Stomach (tissue), 9 donors: ENCODE data around the gene WDTC1. TPM values are rescaled to one million over a fixed set of nuclear protein-coding genes. Genes with fewer than 3 reads are reported as not detected.
A peak's percentile ranks its signal among the peaks of the same experiment; 100 is the strongest.

Experiments
- DNase-seq, 2 donors: peaks; one replicate each; pipeline versions ENCODE4 v3.0.0 to v3.0.0-alpha.2; 2013 to 2019
- H3K27ac ChIP-seq, 5 donors: fragments of 200-600 bp in 4 of 5; sonication (generic) in 4 of 5; one replicate each; pipeline ENCODE4 v1.5.1; 2013 to 2019; ENCODE audit warnings: mild to moderate bottlenecking in 1 of 5, moderate library complexity in 1 of 5
- H3K27me3 ChIP-seq, 3 donors: fragments of 200-600 bp; sonication (generic); one replicate each; pipeline ENCODE4 v1.5.1; 2017 to 2019; ENCODE audit warnings: mixed run types in 1 of 3
- H3K36me3 ChIP-seq, 4 donors: fragments of 200-600 bp; sonication (generic); 1 replicate in 3 of 4; 2 replicates in 1 of 4; pipeline ENCODE4 v1.5.1; 2016 to 2019
- H3K4me1 ChIP-seq, 4 donors: fragments of 200-600 bp; sonication (generic); one replicate each; pipeline ENCODE4 v1.5.1; 2016 to 2019
- H3K4me3 ChIP-seq, 4 donors: fragments of 200-600 bp; sonication (generic) in 3 of 4; one replicate each; pipeline ENCODE4 v1.5.1; 2016 to 2019; ENCODE audit warnings: mild to moderate bottlenecking in 1 of 4
- H3K9me3 ChIP-seq, 4 donors: fragments of 200-600 bp; sonication (generic); one replicate each; pipeline ENCODE4 v1.5.1; 2016 to 2019
- CTCF ChIP-seq, 7 experiments: fragments of 450-650 bp in 4 of 7; fragments of 200-600 bp in 3 of 7; sonication (generic) in 3 of 7; IDR thresholded peaks; one replicate each; pipeline ENCODE4 v1.5.1; 2016 to 2019; ENCODE audit warnings: antibody characterized with exemption in 7 of 7, control low read depth in 2 of 7, mild to moderate bottlenecking in 1 of 7
- EP300 ChIP-seq: sonication (generic); formaldehyde crosslinking; IDR thresholded peaks from one replicate; pipeline ENCODE4 v1.6.1; 2017; ENCODE audit warnings: antibody characterized with exemption
- POLR2A ChIP-seq, 4 donors: fragments of 450-650 bp; IDR thresholded peaks; one replicate each; pipeline ENCODE4 v1.6.1; 2016; ENCODE audit warnings: antibody characterized with exemption in 4 of 4, control low read depth in 2 of 4, mild to moderate bottlenecking in 1 of 4, moderate library complexity in 1 of 4
- POLR2AphosphoS5 ChIP-seq, 3 donors: sonication (generic); formaldehyde crosslinking; IDR thresholded peaks; one replicate each; pipeline ENCODE4 v1.6.1; 2016; ENCODE audit warnings: antibody characterized with exemption in 3 of 3
- WGBS, 5 donors: extraction: QIAGEN DNeasy Blood & Tissue Kit in 3 of 5; methylation state at CpG; one replicate each; pipeline versions ENCODE4 v1.1.5 to v1.1.7; 2013 to 2018; 5-methylcytosine and 5-hydroxymethylcytosine counted together
- intact Hi-C: fragments of 100-400 bp; cut with DNase I; formaldehyde crosslinking; loops from one replicate; pipeline ENCODE4 v1.15.1; 2023; ENCODE audit warnings: low total_unique reads
- polyA plus RNA-seq, 3 donors: library from polyadenylated mRNA; stranded (reverse); fragments of 200-250 nt; gene quantifications; one replicate each; pipeline ENCODE4 v1.2.3, GENCODE V29; 2013
- total RNA-seq, 5 donors: library from RNA; depleted of rRNA; stranded (reverse); fragments of >200 nt; gene quantifications; one replicate each; pipeline versions ENCODE4 v1.1.0 to v1.2.3, GENCODE V29; 2014 to 2016
- donor health status: healthy with polysubstance abuse.
- donor health status: Bipolar disorder and iron deficiency.
- donor health status: healthy.

The WDTC1 gene
- total and polyA plus RNA-seq, 8 donors, result 7.8 to 51.9 (median 23.1) TPM

DNA sequence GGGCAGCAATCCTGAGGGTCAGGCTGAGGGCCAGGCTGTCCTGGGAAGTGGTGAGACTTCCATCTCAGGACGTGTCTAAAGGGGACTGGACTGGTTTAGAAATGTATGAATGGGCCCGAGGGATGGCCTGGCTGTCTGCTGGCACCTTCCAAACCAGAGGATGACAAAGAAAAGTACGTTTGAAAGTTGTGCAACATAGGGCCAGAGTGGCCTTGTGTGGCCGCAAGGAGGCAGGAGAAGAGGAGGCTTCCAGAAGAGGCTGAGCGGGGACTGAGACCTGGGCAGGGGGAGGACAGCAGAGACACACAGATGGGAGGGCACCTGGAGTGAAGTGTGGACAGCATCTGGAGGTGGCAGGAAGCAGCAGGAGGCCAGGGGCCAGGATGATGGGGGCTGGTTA, 104.8 kb downstream of the WDTC1 start:
- no peaks in the 10 kb centered on the region for H3K27me3 ChIP-seq
- no peaks in the 10 kb centered on the region for H3K9me3 ChIP-seq
- H3K4me3 ChIP-seq, result no peak overlapping the region
- no peak overlapping the region for H3K27ac ChIP-seq
- intact Hi-C loops, result no loop called here
- TF ChIP-seq POLR2A (IDR thresholded peaks at IDR 0.05) (no peak), CTCF (IDR thresholded peaks at IDR 0.05) (no peak), POLR2AphosphoS5 (IDR thresholded peaks at IDR 0.05) (no peak), EP300 (no peak)
- DNase-seq, result no peak
- H3K36me3 ChIP-seq, result peaks cover 24 to 46% (median 36%) of the 10 kb centered on the region in 4 donors
- H3K4me1 ChIP-seq, result peaks cover 0 to 36% (median 27%) of the 10 kb centered on the region in 4 donors
- 62 to 77% (median 66%) methylated on average over 5 of the region's 5 CpGs for WGBS, 5 donors

DNA sequence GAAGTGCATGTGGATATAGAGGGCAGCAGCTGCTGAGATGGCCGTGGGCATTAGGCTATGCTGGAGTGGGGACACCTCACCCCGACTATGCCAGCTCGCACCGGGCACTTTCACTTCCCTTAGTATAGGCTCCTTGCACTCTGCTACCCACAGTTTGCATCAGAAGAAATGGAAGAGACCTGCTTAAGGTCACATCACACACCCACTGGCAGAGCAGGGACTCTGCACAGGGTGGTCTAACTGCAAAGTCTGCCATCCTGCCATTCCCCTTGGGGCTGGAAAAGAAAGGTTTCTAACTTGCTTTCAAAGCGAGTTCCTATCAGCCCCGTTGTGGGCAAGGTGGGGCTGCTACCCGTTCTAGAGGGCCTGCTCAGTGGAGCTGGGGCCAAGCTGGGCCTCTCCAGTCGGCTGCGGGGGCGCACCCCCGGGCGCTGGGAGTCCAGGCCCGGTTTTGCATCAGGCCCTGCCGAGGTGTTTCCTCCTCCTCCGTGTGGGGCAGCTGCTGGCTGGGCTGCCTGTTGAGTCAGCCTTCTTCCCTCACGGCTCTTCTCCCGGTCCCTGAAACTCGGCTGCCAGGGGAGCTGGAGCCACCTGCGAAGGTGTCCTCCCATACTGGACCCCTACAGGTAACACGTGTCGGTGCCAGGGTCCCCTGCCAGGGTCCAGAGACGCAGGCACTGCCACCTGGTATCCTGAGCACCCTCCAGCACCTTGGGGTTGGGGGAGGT, 107.3 kb downstream of the WDTC1 start, which contains the start of gene SYTL1:
TSS of gene SYTL1 (plus strand) at position 498 of the 728 bp plus-strand sequence. CDS start 3,313 bp downstream, outside the sequence.
- no peaks in the 10 kb centered on the region for H3K27me3 ChIP-seq
- peaks cover 0 to 38% (median 27%) of the 10 kb centered on the region in 4 donors for H3K4me1 ChIP-seq
- H3K9me3 ChIP-seq, result no peaks in the 10 kb centered on the region
- peak within 1 kb of the TSS; percentile 76 to 90 (median 87) for H3K27ac ChIP-seq
- WGBS, 5 donors, result 17 to 40% (median 17%) methylated on average over 2 to 22 of the region's 22 CpGs
- H3K36me3 ChIP-seq, result peaks cover 0 to 22% (median 16%) of the 10 kb centered on the region in 4 donors
- intact Hi-C loops, result no loop called here
- peak; percentile 82 to 88 for DNase-seq
- TF ChIP-seq POLR2A (IDR thresholded peaks at IDR 0.05) (no peak), POLR2AphosphoS5 (IDR thresholded peaks at IDR 0.05) (peak in 2 of 3 donors; percentile 65 to 74)
- peak within 1 kb of the TSS; percentile 43 to 61 (median 52) for H3K4me3 ChIP-seq

DNA sequence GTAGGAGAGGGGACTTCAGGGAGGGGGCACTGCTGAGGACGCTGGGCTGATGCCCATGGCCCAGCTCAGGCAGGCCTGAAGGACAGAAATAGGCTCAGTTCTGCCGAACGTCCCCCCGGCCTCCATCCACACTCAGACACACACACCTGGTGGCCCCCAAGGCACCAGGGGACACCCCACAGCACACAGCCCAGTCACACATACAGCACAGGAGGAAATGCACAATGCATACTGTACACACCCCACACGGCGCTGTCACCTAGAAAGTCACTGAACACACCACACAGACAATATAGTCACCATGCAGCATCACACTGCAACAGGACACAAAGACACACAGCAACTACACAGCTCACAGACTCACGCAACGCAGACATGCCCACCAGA, 108.0 kb downstream of the WDTC1 start:
- TF ChIP-seq CTCF (IDR thresholded peaks at IDR 0.05) (no peak), POLR2A (IDR thresholded peaks at IDR 0.05) (no peak), POLR2AphosphoS5 (IDR thresholded peaks at IDR 0.05) (no peak), EP300 (no peak)
- H3K27ac ChIP-seq, result peak overlapping the region; percentile 76 to 90 (median 87)
- WGBS, 5 donors, result 18 to 49% (median 25%) methylated on average over 4 to 8 of the region's 8 CpGs
- peaks cover 0 to 15% (median 9%) of the 10 kb centered on the region in 4 donors for H3K36me3 ChIP-seq
- peak in 1 of 2 donors; percentile 54 for DNase-seq
- intact Hi-C loops, result no loop called here
- H3K4me1 ChIP-seq, result peaks cover 0 to 44% (median 29%) of the 10 kb centered on the region in 4 donors
- H3K27me3 ChIP-seq, result no peaks in the 10 kb centered on the region
- H3K9me3 ChIP-seq, result no peaks in the 10 kb centered on the region
- H3K4me3 ChIP-seq, result peak overlapping the region; percentile 43 to 61 (median 52)

GRCh38 chr1:27342778-27343638, 108.6 kb downstream of the WDTC1 start:
- TF ChIP-seq EP300, result no peak
- TF ChIP-seq CTCF (IDR thresholded peaks at IDR 0.05), result no peak
- TF ChIP-seq POLR2AphosphoS5 (IDR thresholded peaks at IDR 0.05), result peak in 2 of 3 donors; percentile 44 to 58
- whole genome bisulfite sequencing, 5 donors, result 14 to 44% (median 19%) methylated on average over 11 to 31 of the region's 31 CpGs
- H3K27ac ChIP-seq, result peak overlapping the region; percentile 76 to 90 (median 87)
- DNase-seq, result peak; percentile 81 to 82
- H3K4me1 ChIP-seq, result peaks cover 0 to 47% (median 32%) of the 10 kb centered on the region in 4 donors
- H3K27me3 ChIP-seq, result no peaks in the 10 kb centered on the region
- peak overlapping the region; percentile 43 to 61 (median 52) for H3K4me3 ChIP-seq
- H3K36me3 ChIP-seq, result peaks cover 0 to 13% (median 6%) of the 10 kb centered on the region in 4 donors
- H3K9me3 ChIP-seq, result no peaks in the 10 kb centered on the region
- intact Hi-C loops, result no loop called here
